HCT116 (cell line): ENCODE results near the gene ZMYM2. TPM values are rescaled to one million over a fixed set of nuclear protein-coding genes. Genes with fewer than 3 reads are reported as not detected.

ENCODE experiments used
- ATAC-seq: fragments of 200-7000 bp; cut with Tn5 transposase; 2 replicates; pipeline ENCODE4 v1.9.1; 2020; ENCODE audit warnings: mild to moderate bottlenecking, moderate library complexity
- BruUV-seq: library from RNA; stranded (reverse); fragments of 400-500 nt; replicated peaks from 2 replicates; lab custom pipeline; 2021; lab: Mats Ljungman, UMichigan
- CTCF ChIA-PET: fragments of 300-600 bp; sonication (Branson Sonifier 250); formaldehyde crosslinking; loops from one replicate; lab custom pipeline; 2021; ENCODE audit warnings: antibody characterized with exemption; lab: Charles Lee
- POLR2A ChIA-PET: fragments of 300-600, 350-600 bp; sonication (Branson Sonifier 250); formaldehyde crosslinking; loops from one replicate; lab custom pipeline; 2021; ENCODE audit warnings: antibody characterized with exemption; lab: Charles Lee
- RAD21 ChIA-PET, 2 experiments: fragments of 300-600 bp; sonication (Branson Sonifier 250); formaldehyde crosslinking; loops; one replicate each; lab custom pipeline; 2023; ENCODE audit warnings: low total read pairs in 2 of 2; ENCODE audit not compliant: uncharacterized antibody in 2 of 2, unreplicated experiment in 2 of 2, low non-redundant PET in 1 of 2; lab: Charles Lee
- DNase-seq: peaks from one replicate; pipeline ENCODE4 v3.0.0-alpha.2; 2010; ENCODE audit warnings: low read depth, low spot score
- H2AFZ ChIP-seq: fragments of 200-600 bp; shearing (Covaris generic), sonication (generic); 2 replicates; pipeline ENCODE4 v1.6.1; 2017; ENCODE audit warnings: low read depth, mixed run types, mixed read lengths, antibody characterized with exemption, low read length; ENCODE audit not compliant: poor library complexity, severe bottlenecking
- H3K27ac ChIP-seq: 2 replicates; pipeline ENCODE4 v1.5.1; 2012; ENCODE audit warnings: low read depth, low read length
- H3K27me3 ChIP-seq: fragments of 200-600 bp; sonication (generic); 2 replicates; pipeline ENCODE4 v1.6.1; 2016; ENCODE audit warnings: mixed run types, low read length, mixed read lengths; ENCODE audit not compliant: insufficient read depth
- H3K36me3 ChIP-seq, 2 experiments: fragments of 200-500 bp in 1 of 2; fragments of 200-600 bp in 1 of 2; sonication (Bioruptor generic) in 1 of 2; sonication (generic) in 1 of 2; 2 replicates each; pipeline versions ENCODE4 v1.5.1 to v1.6.1; 2014 to 2016; ENCODE audit warnings: low read length in 2 of 2, inconsistent platforms in 1 of 2, mixed read lengths in 1 of 2, mixed run types in 1 of 2; ENCODE audit not compliant: insufficient read depth in 2 of 2, control insufficient read depth in 1 of 2
- H3K4me1 ChIP-seq, 2 experiments: fragments of 200-600 bp in 1 of 2; sonication (generic) in 1 of 2; 2 replicates each; pipeline versions ENCODE4 v1.5.1 to v1.6.1; 2012 to 2017; ENCODE audit warnings: low read length in 2 of 2, inconsistent platforms in 1 of 2, mild to moderate bottlenecking in 1 of 2, mixed read lengths in 1 of 2, mixed run types in 1 of 2, moderate library complexity in 1 of 2; ENCODE audit not compliant: insufficient read depth in 2 of 2, control insufficient read depth in 1 of 2
- H3K4me2 ChIP-seq: fragments of 200-600 bp; sonication (generic); 2 replicates; pipeline ENCODE4 v1.6.1; 2017; ENCODE audit warnings: mixed run types, low read length, mixed read lengths
- H3K4me3 ChIP-seq, 2 experiments: fragments of 200-600 bp in 1 of 2; sonication (generic) in 1 of 2; replicated peaks in 1 of 2; 2 replicates each; pipeline ENCODE4 v1.5.1; 2011 to 2016; ENCODE audit warnings: low read length in 2 of 2, control low read depth in 1 of 2, low read depth in 1 of 2, mild to moderate bottlenecking in 1 of 2, mixed read lengths in 1 of 2, mixed run types in 1 of 2
- H3K79me2 ChIP-seq: fragments of 200-600 bp; sonication (generic); 2 replicates; pipeline ENCODE4 v1.6.1; 2017; ENCODE audit warnings: mild to moderate bottlenecking, mixed run types, low read length, moderate library complexity, mixed read lengths; ENCODE audit not compliant: insufficient read depth
- H3K9ac ChIP-seq: fragments of 200-600 bp; sonication (generic); 2 replicates; pipeline ENCODE4 v1.6.1; 2016; ENCODE audit warnings: low read length, mixed read lengths
- H3K9me2 ChIP-seq: fragments of 200-600 bp; sonication (generic), shearing (Covaris generic); 2 replicates; pipeline ENCODE4 v1.6.1; 2017; ENCODE audit warnings: mixed run types, mild to moderate bottlenecking, moderate library complexity; ENCODE audit not compliant: insufficient read depth
- H3K9me3 ChIP-seq, 2 experiments: fragments of 200-500 bp in 1 of 2; fragments of 200-600 bp in 1 of 2; sonication (Bioruptor generic) in 1 of 2; sonication (generic) in 1 of 2; 2 replicates each; pipeline ENCODE4 v1.6.1; 2014 to 2017; ENCODE audit warnings: low read length in 2 of 2, mixed read lengths in 2 of 2, inconsistent platforms in 1 of 2, low read depth in 1 of 2, mild to moderate bottlenecking in 1 of 2, mixed run types in 1 of 2, moderate library complexity in 1 of 2; ENCODE audit not compliant: control insufficient read depth in 1 of 2, insufficient read depth in 1 of 2
- H4K20me1 ChIP-seq: fragments of 200-600 bp; sonication (generic), shearing (Covaris generic); 2 replicates; pipeline ENCODE4 v1.6.1; 2017; ENCODE audit warnings: mixed run types, mild to moderate bottlenecking, moderate library complexity; ENCODE audit not compliant: insufficient read depth
- CBX3 ChIP-seq: IDR thresholded peaks from 2 replicates; pipeline ENCODE4 v1.6.1; 2012; ENCODE audit warnings: low read depth
- CEBPB ChIP-seq: IDR thresholded peaks from 2 replicates; pipeline ENCODE4 v1.6.1; 2012; ENCODE audit warnings: low read depth
- ELF1 ChIP-seq: IDR thresholded peaks from 2 replicates; pipeline ENCODE4 v1.6.1; 2012; ENCODE audit warnings: low read depth, borderline replicate concordance
- EZH2 ChIP-seq: fragments of 200-600 bp; sonication (generic); IDR thresholded peaks from 2 replicates; pipeline ENCODE4 v1.6.1; 2017; ENCODE audit warnings: antibody characterized with exemption, mixed run types
- EZH2phosphoT487 ChIP-seq: fragments of 200-600 bp; IDR thresholded peaks from 2 replicates; pipeline ENCODE4 v1.6.1; 2018; ENCODE audit warnings: antibody characterized with exemption, borderline replicate concordance
- FOSL1 ChIP-seq: IDR thresholded peaks from 2 replicates; pipeline ENCODE4 v1.6.1; 2012; ENCODE audit warnings: low read depth
- POLR2A ChIP-seq: IDR thresholded peaks from 2 replicates; pipeline ENCODE4 v1.7.0; 2011; ENCODE audit warnings: borderline replicate concordance; ENCODE audit not compliant: insufficient read depth, insufficient read length; ENCODE audit errors: extremely low read depth
- POLR2AphosphoS5 ChIP-seq: IDR thresholded peaks from 2 replicates; pipeline ENCODE4 v1.6.1; 2011; ENCODE audit warnings: mild to moderate bottlenecking, low read depth, low read length, moderate library complexity
- SRF ChIP-seq: IDR thresholded peaks from 2 replicates; pipeline ENCODE4 v1.6.1; 2012; ENCODE audit warnings: low read depth
- TCF7L2 ChIP-seq: IDR thresholded peaks from 2 replicates; pipeline ENCODE4 v1.7.0; 2011; ENCODE audit warnings: borderline replicate concordance, inconsistent platforms; ENCODE audit not compliant: insufficient read depth, insufficient read length; ENCODE audit errors: extremely low read depth
- ZFX ChIP-seq: fragments of 450-650 bp; IDR thresholded peaks from 2 replicates; pipeline ENCODE4 v1.6.1; 2017
- ZNF274 ChIP-seq: fragments of 200-500 bp; sonication (Bioruptor generic); IDR thresholded peaks from 2 replicates; pipeline ENCODE4 v1.6.1; 2014; ENCODE audit warnings: mild to moderate bottlenecking, low read depth, low read length, inconsistent platforms
- intact Hi-C: fragments of 100-400 bp; cut with micrococcal nuclease; formaldehyde crosslinking; loops from 2 replicates; pipeline ENCODE4 v1.10.0; 2022
- total RNA-seq: library from RNA; stranded (reverse); gene quantifications from one replicate; pipeline ENCODE4 v1.2.1, GENCODE V29; 2021; ENCODE audit not compliant: unreplicated experiment
- TF ChIP-seq, protein P1 (sequence below): IDR thresholded peaks from 2 replicates; pipeline ENCODE4 v1.6.1; 2012
- TF ChIP-seq, protein P2 (sequence below): IDR thresholded peaks from 2 replicates; pipeline ENCODE4 v1.6.1; 2011; ENCODE audit warnings: mild to moderate bottlenecking, low read length, moderate library complexity; ENCODE audit not compliant: insufficient replicate concordance; ENCODE audit errors: extremely low read depth
- TF ChIP-seq, protein P3 (sequence below), 3 experiments: fragments of 200-600 bp in 1 of 3; sonication (generic) in 1 of 3; IDR thresholded peaks in 2 of 3; conservative IDR thresholded peaks in 1 of 3; 2 replicates each; pipeline ENCODE4 v1.5.1; 2012 to 2017; ENCODE audit warnings: low read depth in 2 of 3, low read length in 2 of 3, antibody characterized with exemption in 1 of 3, borderline replicate concordance in 1 of 3, control low read depth in 1 of 3, mild to moderate bottlenecking in 1 of 3, mixed read lengths in 1 of 3, mixed run types in 1 of 3, moderate library complexity in 1 of 3; ENCODE audit not compliant: insufficient read depth in 1 of 3

Gene ZMYM2
- total RNA-seq, 1 experiment from 2014 or later, result 53.0 TPM

DNA sequence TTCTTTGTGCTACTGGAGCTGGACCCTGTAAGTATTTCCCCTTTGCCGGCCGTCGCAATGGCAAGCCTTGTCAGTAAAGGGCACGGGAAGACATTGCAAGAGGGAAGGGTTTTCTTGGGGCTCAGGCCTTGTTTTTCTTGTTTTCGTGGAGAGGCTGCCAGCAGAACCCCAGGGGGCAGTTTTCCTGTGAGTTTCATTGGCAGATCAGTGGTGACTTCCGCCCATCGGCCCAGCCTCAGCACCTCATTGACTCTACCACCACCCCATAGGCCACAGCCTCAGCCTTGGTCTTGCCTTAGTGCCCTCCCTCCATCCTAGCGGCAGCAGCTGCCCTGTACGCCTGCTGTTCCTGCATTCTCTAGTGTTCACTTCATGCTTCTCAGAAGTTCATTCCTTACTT is 140.8 kb downstream of the ZMYM2 start:
- POLR2A ChIA-PET, result no interaction called here
- CTCF ChIA-PET, result no interaction called here
- no TSS peak for BruUV-seq
- intact Hi-C loops, result no loop called here
- H4K20me1 ChIP-seq, result no peaks in the 10 kb centered on the region
- DNase-seq (no peak), ATAC-seq (no peak)
- H3K4me1 ChIP-seq, result no peaks in the 10 kb centered on the region
- RAD21 ChIA-PET, result no interaction called here
- TF ChIP-seq, protein P1, sequence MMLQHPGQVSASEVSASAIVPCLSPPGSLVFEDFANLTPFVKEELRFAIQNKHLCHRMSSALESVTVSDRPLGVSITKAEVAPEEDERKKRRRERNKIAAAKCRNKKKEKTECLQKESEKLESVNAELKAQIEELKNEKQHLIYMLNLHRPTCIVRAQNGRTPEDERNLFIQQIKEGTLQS, result no peak
- no peak for TF ChIP-seq SRF
- TF ChIP-seq TCF7L2, result no peak
- no peak for TF ChIP-seq POLR2A
- TF ChIP-seq, protein P2, sequence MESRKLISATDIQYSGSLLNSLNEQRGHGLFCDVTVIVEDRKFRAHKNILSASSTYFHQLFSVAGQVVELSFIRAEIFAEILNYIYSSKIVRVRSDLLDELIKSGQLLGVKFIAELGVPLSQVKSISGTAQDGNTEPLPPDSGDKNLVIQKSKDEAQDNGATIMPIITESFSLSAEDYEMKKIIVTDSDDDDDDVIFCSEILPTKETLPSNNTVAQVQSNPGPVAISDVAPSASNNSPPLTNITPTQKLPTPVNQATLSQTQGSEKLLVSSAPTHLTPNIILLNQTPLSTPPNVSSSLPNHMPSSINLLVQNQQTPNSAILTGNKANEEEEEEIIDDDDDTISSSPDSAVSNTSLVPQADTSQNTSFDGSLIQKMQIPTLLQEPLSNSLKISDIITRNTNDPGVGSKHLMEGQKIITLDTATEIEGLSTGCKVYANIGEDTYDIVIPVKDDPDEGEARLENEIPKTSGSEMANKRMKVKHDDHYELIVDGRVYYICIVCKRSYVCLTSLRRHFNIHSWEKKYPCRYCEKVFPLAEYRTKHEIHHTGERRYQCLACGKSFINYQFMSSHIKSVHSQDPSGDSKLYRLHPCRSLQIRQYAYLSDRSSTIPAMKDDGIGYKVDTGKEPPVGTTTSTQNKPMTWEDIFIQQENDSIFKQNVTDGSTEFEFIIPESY, result no peak
- no peak overlapping the region for H3K4me3 ChIP-seq
- no peaks in the 10 kb centered on the region for H3K79me2 ChIP-seq
- no peak overlapping the region for H3K27ac ChIP-seq
- no peaks in the 10 kb centered on the region for H3K36me3 ChIP-seq
- H2AFZ ChIP-seq, result no peak overlapping the region
- no peaks in the 10 kb centered on the region for H3K9me2 ChIP-seq
- peaks cover 10% of the 10 kb centered on the region; the same call in 1 of the 2 replicates for H3K27me3 ChIP-seq
- no peaks in the 10 kb centered on the region for H3K9me3 ChIP-seq
- H3K4me2 ChIP-seq, result no peak overlapping the region
- no peak overlapping the region for H3K9ac ChIP-seq

DNA sequence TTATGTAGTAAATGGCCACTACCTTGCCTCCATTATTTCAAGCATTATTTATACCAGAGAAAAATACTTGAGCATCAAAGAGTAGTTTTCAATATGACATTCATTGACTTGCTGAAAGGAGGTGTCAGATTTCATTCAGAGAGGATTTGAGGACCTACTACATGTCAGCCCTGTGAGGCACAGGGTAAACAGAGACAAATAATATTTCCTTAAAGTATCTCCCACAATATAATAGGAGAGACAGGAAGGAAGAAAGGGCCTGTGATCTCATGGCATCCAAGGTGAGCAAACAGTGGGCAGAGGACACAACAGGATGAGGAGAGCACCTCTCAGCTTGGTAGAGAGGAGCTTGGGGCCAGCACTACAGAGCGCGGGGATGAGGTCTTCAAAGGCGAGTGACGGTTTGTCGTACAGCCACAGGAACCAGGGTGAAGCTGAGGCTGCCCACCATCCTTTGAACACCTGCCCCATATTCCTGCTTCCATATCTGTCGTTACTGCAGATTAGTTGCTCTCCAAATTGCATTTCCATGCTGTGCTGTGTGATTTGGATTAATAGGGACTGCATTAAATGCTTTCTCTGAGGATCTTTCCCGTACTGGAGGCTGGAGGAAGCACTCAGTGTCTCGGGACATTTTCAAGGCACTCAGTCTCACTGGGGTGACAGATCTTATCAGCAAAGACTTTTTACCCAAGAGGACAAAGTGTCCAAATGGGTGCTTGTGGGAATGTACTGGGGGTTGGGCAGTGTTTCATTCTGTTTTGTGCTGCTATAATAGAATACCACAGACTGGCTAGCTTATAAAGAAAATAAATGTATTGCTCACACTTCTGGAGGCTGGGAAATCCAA is 143.2 kb downstream of the ZMYM2 start:
- no TSS peak for BruUV-seq
- TF ChIP-seq ELF1 (no peak), ZNF274 (no peak), POLR2A (no peak), ZFX (no peak), TCF7L2 (no peak), EZH2phosphoT487 (no peak), EZH2 (no peak), CBX3 (no peak), FOSL1 (no peak), CEBPB (no peak), POLR2AphosphoS5 (no peak)
- TF ChIP-seq, protein P1, result no peak
- TF ChIP-seq, protein P3, sequence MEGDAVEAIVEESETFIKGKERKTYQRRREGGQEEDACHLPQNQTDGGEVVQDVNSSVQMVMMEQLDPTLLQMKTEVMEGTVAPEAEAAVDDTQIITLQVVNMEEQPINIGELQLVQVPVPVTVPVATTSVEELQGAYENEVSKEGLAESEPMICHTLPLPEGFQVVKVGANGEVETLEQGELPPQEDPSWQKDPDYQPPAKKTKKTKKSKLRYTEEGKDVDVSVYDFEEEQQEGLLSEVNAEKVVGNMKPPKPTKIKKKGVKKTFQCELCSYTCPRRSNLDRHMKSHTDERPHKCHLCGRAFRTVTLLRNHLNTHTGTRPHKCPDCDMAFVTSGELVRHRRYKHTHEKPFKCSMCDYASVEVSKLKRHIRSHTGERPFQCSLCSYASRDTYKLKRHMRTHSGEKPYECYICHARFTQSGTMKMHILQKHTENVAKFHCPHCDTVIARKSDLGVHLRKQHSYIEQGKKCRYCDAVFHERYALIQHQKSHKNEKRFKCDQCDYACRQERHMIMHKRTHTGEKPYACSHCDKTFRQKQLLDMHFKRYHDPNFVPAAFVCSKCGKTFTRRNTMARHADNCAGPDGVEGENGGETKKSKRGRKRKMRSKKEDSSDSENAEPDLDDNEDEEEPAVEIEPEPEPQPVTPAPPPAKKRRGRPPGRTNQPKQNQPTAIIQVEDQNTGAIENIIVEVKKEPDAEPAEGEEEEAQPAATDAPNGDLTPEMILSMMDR (IDR thresholded peaks at IDR 0.05 in 2 of 3, conservative IDR thresholded peaks at IDR 0.05 in 1 of 3; ENCODE audit: borderline replicate concordance in 1 of 3, insufficient read depth in 1 of 3, low read depth in 2 of 3, low read length in 2 of 3), result no peak
- ChIA-PET POLR2A (interaction anchor here (1.2 kb wide), 1 partner anchor 18 kb away, joined by 3 read pairs; no protein-coding TSS in a partner anchor), RAD21 (no interaction called here), CTCF (no interaction called here)
- DNase-seq, result no peak
- Histone ChIP-seq H3K36me3 (no peaks in the 10 kb centered on the region), H3K79me2 (no peaks in the 10 kb centered on the region), H3K9me2 (no peaks in the 10 kb centered on the region), H4K20me1 (no peaks in the 10 kb centered on the region), H3K4me2 (no peak overlapping the region), H3K9ac (no peak overlapping the region), H3K4me1 (no peaks in the 10 kb centered on the region), H3K27me3 (peaks cover 10% of the 10 kb centered on the region; the same call in 1 of the 2 replicates), H3K27ac (no peak overlapping the region), H2AFZ (no peak overlapping the region), H3K9me3 (no peaks in the 10 kb centered on the region), H3K4me3 (no peak overlapping the region)
- ATAC-seq, result no peak
- intact Hi-C loops, result no loop called here
